Psoas muscle (tissue), 8 donors: ENCODE measurements around the gene GABPB1. TPM values are rescaled to one million over a fixed set of nuclear protein-coding genes. Genes with fewer than 3 reads are reported as not detected.

Experiments
- ATAC-seq, 4 donors: fragments of 200-7000 bp; cut with Tn5 transposase; one replicate each; pipeline ENCODE4 v1.9.1; 2020; ENCODE audit warnings: moderate library complexity in 3 of 4, mild to moderate bottlenecking in 2 of 4
- DNase-seq, 2 donors: peaks; one replicate each; pipeline ENCODE4 v3.0.0-alpha.2; 2020
- H3K27ac ChIP-seq: fragments of 200-600 bp; one replicate; pipeline ENCODE4 v1.8.0; 2022
- H3K27me3 ChIP-seq, 3 donors: fragments of 200-600 bp in 1 of 3; one replicate each; pipeline versions ENCODE4 v1.6.1 to v1.8.0; 2013 to 2022; ENCODE audit warnings: low read length in 2 of 3, mild to moderate bottlenecking in 2 of 3, moderate library complexity in 1 of 3; ENCODE audit not compliant: insufficient read depth in 3 of 3
- H3K36me3 ChIP-seq, 2 donors: fragments of 200-600 bp in 1 of 2; one replicate each; pipeline versions ENCODE4 v1.6.1 to v1.8.0; 2013 to 2022; ENCODE audit warnings: low read depth in 1 of 2, mild to moderate bottlenecking in 1 of 2, moderate library complexity in 1 of 2; ENCODE audit not compliant: insufficient read depth in 1 of 2
- H3K4me1 ChIP-seq: fragments of 200-600 bp; one replicate; pipeline ENCODE4 v1.8.0; 2022
- H3K4me3 ChIP-seq: fragments of 200-600 bp; one replicate; pipeline ENCODE4 v1.8.0; 2022; ENCODE audit warnings: mild to moderate bottlenecking
- H3K9me3 ChIP-seq: fragments of 200-600 bp; one replicate; pipeline ENCODE4 v1.8.0; 2022
- CTCF ChIP-seq: fragments of 200-600 bp; IDR thresholded peaks from one replicate; pipeline ENCODE4 v1.8.0; 2022; ENCODE audit warnings: antibody characterized with exemption
- WGBS, 3 donors: extraction: QIAGEN DNeasy Blood & Tissue Kit; methylation state at CpG; one replicate each; pipeline versions ENCODE4 v1.1.6 to v1.1.7; 2013; 5-methylcytosine and 5-hydroxymethylcytosine counted together
- intact Hi-C, 2 donors: fragments of 100-400 bp; cut with DNase I; formaldehyde crosslinking; loops; one replicate each; pipeline versions ENCODE4 v1.11.0 to v1.14.2; 2022
- polyA plus RNA-seq, 3 donors: library from polyadenylated mRNA; stranded (reverse); fragments of 200-250 nt; gene quantifications; one replicate each; pipeline ENCODE4 v1.2.3, GENCODE V29; 2013
- total RNA-seq, 4 donors: library from RNA; stranded (reverse); fragmentation: NEBNext Ultra II Directional in 2 of 4; extraction: Animal tissue kit (Norgen Biotek cat#: 25700) in 2 of 4; gene quantifications; one replicate each; pipeline versions ENCODE4 v1.2.1 to v1.2.4, GENCODE V29; 2021 to 2023
- donor health status: healthy with polysubstance abuse.
- donor health status: DM: no; HTN: no; CAD: no; lungs with moderate emphysema.
- donor health status: Bipolar disorder and iron deficiency.
- donor health status: healthy.
- donor health status: DM: yes; HTN: yes; CAD: no.
- donor health status: DM: no; HTN: no; CAD: no.
- donor health status: DM: no; HTN: no; CAD: no.
- donor health status: DM: yes; HTN: yes; CAD: no.

The GABPB1 gene
- total and polyA plus RNA-seq, 7 donors = 5.0 to 16.7 (median 6.6) TPM

DNA sequence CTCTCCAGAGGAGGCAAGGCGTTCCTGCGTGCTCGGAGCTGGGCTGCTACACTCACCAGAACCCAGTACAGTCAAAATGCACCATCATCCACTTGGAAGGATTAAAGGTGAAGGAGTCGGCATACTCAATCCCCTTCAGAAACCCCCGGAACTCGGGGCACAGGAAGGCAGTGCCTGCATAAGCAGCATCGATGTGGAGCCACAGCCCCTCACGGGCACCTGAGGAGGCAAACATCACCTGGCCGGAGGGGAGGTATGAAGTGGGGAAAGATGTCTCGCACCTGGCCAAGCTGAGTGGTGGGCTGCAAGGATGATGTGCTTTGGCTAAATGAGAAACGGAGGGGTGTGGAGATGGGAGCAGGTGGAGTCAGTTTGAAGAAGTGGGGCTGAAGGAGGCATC is 102.4 kb downstream of the GABPB1 start:
- H3K4me3 ChIP-seq = no peak overlapping the region
- intact Hi-C loops = no loop called here
- no peak for TF ChIP-seq CTCF
- no peaks in the 10 kb centered on the region for H3K4me1 ChIP-seq
- ATAC-seq = no peak
- H3K27ac ChIP-seq = no peak overlapping the region
- DNase-seq = no peak
- no peaks in the 10 kb centered on the region for H3K9me3 ChIP-seq
- WGBS, 3 donors = 92 to 94% (median 93%) methylated on average over 11 of the region's 11 CpGs
- no peaks in the 10 kb centered on the region for H3K36me3 ChIP-seq
- H3K27me3 ChIP-seq = peaks cover 0 to 2% (median 0%) of the 10 kb centered on the region in 3 donors

DNA sequence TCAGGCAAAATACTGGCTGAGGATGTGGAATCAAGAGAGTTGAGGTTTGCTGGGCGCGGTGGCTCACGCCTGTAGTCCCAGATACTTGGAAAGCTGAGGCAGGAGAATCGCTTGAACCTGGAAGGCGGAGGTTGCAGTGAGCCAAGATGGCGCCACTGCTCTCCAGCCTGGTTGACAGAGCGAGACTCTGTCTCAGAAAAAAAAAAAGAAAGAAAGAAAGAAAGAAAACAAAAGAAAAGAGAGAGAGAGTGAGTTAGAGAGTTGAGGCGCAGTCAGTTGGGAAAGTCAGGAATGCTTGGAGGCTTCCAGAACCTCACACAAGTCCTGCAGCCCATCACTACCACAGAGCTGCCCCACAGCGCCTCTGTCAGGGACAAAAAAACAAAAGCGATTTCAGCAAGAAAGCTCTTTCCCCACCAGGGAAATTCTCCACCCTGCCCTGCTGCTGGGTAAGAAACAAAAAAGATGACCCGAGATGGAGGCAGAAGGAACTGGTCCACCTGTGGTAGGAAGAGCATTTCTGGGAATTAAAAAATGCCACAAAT is 103.3 kb downstream of the GABPB1 start:
- Histone ChIP-seq H3K27me3 (peaks cover 0 to 2% (median 0%) of the 10 kb centered on the region in 3 donors), H3K27ac (no peak overlapping the region), H3K4me3 (no peak overlapping the region), H3K4me1 (no peaks in the 10 kb centered on the region), H3K9me3 (no peaks in the 10 kb centered on the region), H3K36me3 (no peaks in the 10 kb centered on the region)
- intact Hi-C loops = no loop called here
- WGBS, 3 donors = 81 to 92% (median 89%) methylated on average over 11 of the region's 11 CpGs
- no peak for TF ChIP-seq CTCF
- DNase-seq (no peak), ATAC-seq (no peak)

- no peaks in the 10 kb centered on the region for H3K36me3 ChIP-seq
- no peak for TF ChIP-seq CTCF
- DNase-seq (no peak), ATAC-seq (no peak)
- intact Hi-C loops = no loop called here
- H3K4me1 ChIP-seq = no peaks in the 10 kb centered on the region
- no peak overlapping the region for H3K27ac ChIP-seq
- WGBS, 3 donors = 40 to 55% (median 43%) methylated on average over 6 of the region's 6 CpGs
- peaks cover 0 to 2% (median 0%) of the 10 kb centered on the region in 3 donors for H3K27me3 ChIP-seq
- no peak overlapping the region for H3K4me3 ChIP-seq
- no peaks in the 10 kb centered on the region for H3K9me3 ChIP-seq
These were observed 104.1 kb downstream of the GABPB1 start for GRCh38 chr15:50250760-50251394.

GRCh38 chr15:50249704-50250103 is 105.3 kb downstream of the GABPB1 start:
- DNase-seq = no peak
- 43 to 49% (median 48%) methylated on average over 2 of the region's 2 CpGs for WGBS, 3 donors
- peaks cover 0 to 2% (median 0%) of the 10 kb centered on the region in 3 donors for H3K27me3 ChIP-seq
- TF ChIP-seq CTCF = no peak
- H3K4me3 ChIP-seq = no peak overlapping the region
- intact Hi-C loops = no loop called here
- no peaks in the 10 kb centered on the region for H3K9me3 ChIP-seq
- ATAC-seq = no peak
- no peaks in the 10 kb centered on the region for H3K4me1 ChIP-seq
- no peak overlapping the region for H3K27ac ChIP-seq
- no peaks in the 10 kb centered on the region for H3K36me3 ChIP-seq
